Measurements from ENCODE around the gene LRFN2. TPM values are rescaled to one million over a fixed set of nuclear protein-coding genes. Genes with fewer than 3 reads are reported as not detected.

Gene LRFN2
- total RNA-seq, 1 donor from 2014 or later = not detected

DNA sequence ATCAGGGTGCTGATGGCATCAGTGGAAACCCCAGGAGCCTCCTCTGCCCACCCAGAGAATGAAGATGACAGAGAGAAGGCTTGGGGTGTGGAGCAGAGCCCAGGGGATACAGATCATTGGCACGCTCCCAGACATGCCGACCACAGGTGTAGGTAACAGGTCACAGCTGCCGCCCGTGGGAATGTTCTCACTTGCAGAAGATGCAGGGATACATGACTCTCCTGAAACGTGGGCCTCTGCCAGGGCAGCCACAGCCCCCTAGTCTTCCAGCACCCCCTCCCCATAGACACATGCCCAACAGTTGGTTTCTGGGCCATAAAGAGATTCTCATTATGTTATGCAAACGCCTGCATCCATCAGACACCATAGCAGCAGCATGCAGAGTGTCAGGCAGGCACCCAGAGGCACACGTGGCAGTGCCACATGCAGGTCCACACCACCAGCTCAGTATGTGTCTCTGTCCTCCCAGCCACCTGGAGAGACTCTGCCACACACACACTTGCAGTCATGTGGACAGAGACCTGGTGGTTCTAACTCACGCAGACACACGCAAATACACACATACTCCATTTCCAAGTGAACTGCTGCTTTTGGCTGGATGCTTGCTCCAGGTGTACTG lies 45.5 kb downstream of the LRFN2 start:
- H3K36me3 ChIP-seq = no peaks in the 10 kb centered on the region
- TF ChIP-seq, protein P1, sequence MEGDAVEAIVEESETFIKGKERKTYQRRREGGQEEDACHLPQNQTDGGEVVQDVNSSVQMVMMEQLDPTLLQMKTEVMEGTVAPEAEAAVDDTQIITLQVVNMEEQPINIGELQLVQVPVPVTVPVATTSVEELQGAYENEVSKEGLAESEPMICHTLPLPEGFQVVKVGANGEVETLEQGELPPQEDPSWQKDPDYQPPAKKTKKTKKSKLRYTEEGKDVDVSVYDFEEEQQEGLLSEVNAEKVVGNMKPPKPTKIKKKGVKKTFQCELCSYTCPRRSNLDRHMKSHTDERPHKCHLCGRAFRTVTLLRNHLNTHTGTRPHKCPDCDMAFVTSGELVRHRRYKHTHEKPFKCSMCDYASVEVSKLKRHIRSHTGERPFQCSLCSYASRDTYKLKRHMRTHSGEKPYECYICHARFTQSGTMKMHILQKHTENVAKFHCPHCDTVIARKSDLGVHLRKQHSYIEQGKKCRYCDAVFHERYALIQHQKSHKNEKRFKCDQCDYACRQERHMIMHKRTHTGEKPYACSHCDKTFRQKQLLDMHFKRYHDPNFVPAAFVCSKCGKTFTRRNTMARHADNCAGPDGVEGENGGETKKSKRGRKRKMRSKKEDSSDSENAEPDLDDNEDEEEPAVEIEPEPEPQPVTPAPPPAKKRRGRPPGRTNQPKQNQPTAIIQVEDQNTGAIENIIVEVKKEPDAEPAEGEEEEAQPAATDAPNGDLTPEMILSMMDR (IDR thresholded peaks at IDR 0.05; ENCODE audit: borderline replicate concordance) = no peak
- no peaks in the 10 kb centered on the region for H3K4me1 ChIP-seq
- H3K9me3 ChIP-seq (replicated peaks) = no peaks in the 10 kb centered on the region
- intact Hi-C loops (cut with micrococcal nuclease) = no loop called here
- peaks cover 83% of the 10 kb centered on the region for H3K27me3 ChIP-seq (ENCODE audit: low read depth)
- H3K4me3 ChIP-seq = no peak overlapping the region
- H3K27ac ChIP-seq (replicated peaks) = no peak overlapping the region
- DNase-seq = no peak

DNA sequence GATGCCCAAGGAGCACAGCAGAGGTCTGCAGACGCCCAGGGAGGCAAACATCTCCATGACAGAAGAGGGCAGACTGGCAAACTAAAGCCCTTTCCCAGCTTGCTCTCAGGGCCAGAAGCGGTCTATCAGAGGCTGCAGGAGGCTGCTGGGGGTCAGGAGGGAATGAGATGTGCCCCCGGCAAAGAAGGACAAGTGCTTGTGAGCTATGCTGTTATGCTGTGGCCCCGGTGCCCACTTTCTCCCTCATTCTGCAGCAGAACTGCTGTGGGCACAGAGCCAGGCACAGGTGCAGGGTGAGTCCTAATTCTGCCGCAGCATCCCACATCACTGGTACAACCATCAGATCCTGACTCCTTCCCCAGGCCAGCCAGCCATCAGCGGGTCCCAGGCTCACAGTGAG lies 46.4 kb downstream of the LRFN2 start:
- no peak overlapping the region for H3K4me3 ChIP-seq
- no peaks in the 10 kb centered on the region for H3K9me3 ChIP-seq (replicated peaks)
- TF ChIP-seq, protein P1 (IDR thresholded peaks at IDR 0.05; ENCODE audit: borderline replicate concordance) = no peak
- no peaks in the 10 kb centered on the region for H3K36me3 ChIP-seq
- no peak for DNase-seq
- H3K27ac ChIP-seq (replicated peaks) = no peak overlapping the region
- no peaks in the 10 kb centered on the region for H3K4me1 ChIP-seq
- H3K27me3 ChIP-seq (ENCODE audit: low read depth) = peaks cover 78% of the 10 kb centered on the region
- intact Hi-C loops (cut with micrococcal nuclease) = no loop called here

DNA sequence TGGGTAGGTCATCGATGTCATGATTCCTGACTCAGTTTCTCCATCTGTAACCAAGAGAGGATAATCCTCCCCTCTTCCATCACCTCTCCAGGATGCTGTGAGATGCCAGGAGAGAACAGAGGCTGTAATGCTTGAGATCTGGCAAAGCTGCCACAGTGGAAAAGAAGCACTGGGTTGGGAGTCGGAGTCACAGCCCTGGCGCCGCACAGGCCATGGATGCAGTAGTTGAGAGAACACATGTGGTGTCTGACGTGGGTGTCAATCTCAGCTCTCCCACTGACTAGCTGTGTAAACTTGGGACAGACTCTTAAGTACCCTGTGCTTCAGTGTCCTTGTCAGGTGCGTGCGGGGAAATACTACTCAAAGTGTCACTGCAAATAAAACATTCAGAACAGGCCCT lies 47.3 kb downstream of the LRFN2 start:
- Histone ChIP-seq H3K4me3 (no peak overlapping the region), H3K4me1 (no peaks in the 10 kb centered on the region), H3K9me3 (replicated peaks) (no peaks in the 10 kb centered on the region), H3K27ac (replicated peaks) (no peak overlapping the region), H3K36me3 (no peaks in the 10 kb centered on the region), H3K27me3 (ENCODE audit: low read depth) (peaks cover 82% of the 10 kb centered on the region)
- intact Hi-C loops (cut with micrococcal nuclease) = no loop called here
- DNase-seq = no peak
- TF ChIP-seq, protein P1 (IDR thresholded peaks at IDR 0.05; ENCODE audit: borderline replicate concordance) = no peak

DNA sequence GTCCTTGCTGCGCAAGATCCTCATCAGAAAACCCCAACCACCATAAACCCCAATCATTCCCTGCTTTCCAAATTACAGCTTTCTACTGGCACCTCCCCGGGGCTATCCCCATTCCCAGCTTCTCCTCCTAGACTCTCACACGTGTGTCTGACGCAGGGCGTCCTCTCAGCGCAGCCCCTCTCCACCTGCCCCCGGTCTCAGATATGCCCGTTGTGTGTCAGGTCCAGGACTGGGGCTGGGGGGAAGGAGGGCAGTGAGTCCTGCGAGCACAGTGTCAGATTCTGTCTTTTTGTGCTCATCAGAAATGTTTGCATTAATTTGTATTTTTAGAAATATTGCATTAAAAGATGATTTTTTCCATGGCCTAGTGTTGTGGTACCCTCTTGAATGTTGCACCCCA lies 48.6 kb downstream of the LRFN2 start:
- DNase-seq = no peak
- intact Hi-C loops (cut with micrococcal nuclease) = no loop called here
- Histone ChIP-seq H3K4me1 (no peaks in the 10 kb centered on the region), H3K9me3 (replicated peaks) (no peaks in the 10 kb centered on the region), H3K27ac (replicated peaks) (no peak overlapping the region), H3K36me3 (no peaks in the 10 kb centered on the region), H3K27me3 (ENCODE audit: low read depth) (peaks cover 92% of the 10 kb centered on the region), H3K4me3 (no peak overlapping the region)
- TF ChIP-seq, protein P1 (IDR thresholded peaks at IDR 0.05; ENCODE audit: borderline replicate concordance) = no peak

DNA sequence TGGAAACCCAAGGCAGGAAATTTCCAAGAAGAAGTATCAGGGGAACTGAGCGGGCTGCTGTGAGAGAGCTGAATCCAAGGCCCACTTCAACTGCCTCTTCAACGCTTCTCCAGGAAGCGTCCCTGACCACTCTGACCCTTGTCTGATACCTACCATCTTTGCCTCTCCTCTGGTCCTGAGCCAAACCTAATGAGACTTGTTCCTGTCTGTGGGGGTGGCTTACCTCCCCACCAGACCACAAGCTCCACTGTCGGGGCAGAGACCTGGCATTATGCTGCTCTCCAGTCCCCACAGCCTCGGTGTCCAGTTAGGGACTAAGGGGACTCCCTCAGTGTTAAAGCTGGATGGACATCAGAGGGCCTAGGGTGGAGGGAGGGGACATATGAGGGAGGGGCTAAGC lies 49.7 kb downstream of the LRFN2 start:
- Histone ChIP-seq H3K36me3 (no peaks in the 10 kb centered on the region), H3K9me3 (replicated peaks) (no peaks in the 10 kb centered on the region), H3K27ac (replicated peaks) (no peak overlapping the region), H3K4me1 (no peaks in the 10 kb centered on the region), H3K27me3 (ENCODE audit: low read depth) (peaks cover 88% of the 10 kb centered on the region), H3K4me3 (no peak overlapping the region)
- TF ChIP-seq, protein P1 (IDR thresholded peaks at IDR 0.05; ENCODE audit: borderline replicate concordance) = no peak
- intact Hi-C loops (cut with micrococcal nuclease) = no loop called here
- no peak for DNase-seq

Data from left ventricle myocardium inferior (tissue), 1 donor.